Sigmoid colon (tissue), 7 donors: ENCODE results near the gene PSG3. TPM values are rescaled to one million over a fixed set of nuclear protein-coding genes. Genes with fewer than 3 reads are reported as not detected.
A peak's percentile ranks its signal among the peaks of the same experiment; 100 is the strongest.
"Not testable (repeated sequence)": the region's sequence is repeated elsewhere in the genome, so short reads cannot be mapped to it uniquely, and the experiment has no call there.

Experiments used
- DNase-seq: peaks from one replicate; pipeline ENCODE4 v3.0.0-alpha.2; 2019
- H3K27ac ChIP-seq, 4 donors: fragments of 200-600 bp; sonication (generic); one replicate each; pipeline ENCODE4 v1.5.1; 2016 to 2019; ENCODE audit warnings: mild to moderate bottlenecking in 1 of 4
- H3K27me3 ChIP-seq, 3 donors: fragments of 200-600 bp; sonication (generic); one replicate each; pipeline ENCODE4 v1.5.1; 2019; ENCODE audit warnings: mild to moderate bottlenecking in 1 of 3
- H3K36me3 ChIP-seq, 4 donors: fragments of 200-600 bp; sonication (generic); one replicate each; pipeline ENCODE4 v1.5.1; 2016 to 2019
- H3K4me1 ChIP-seq, 4 donors: fragments of 200-600 bp; sonication (generic); one replicate each; pipeline ENCODE4 v1.5.1; 2017 to 2019
- H3K4me3 ChIP-seq, 4 donors: fragments of 200-600 bp; sonication (generic); one replicate each; pipeline ENCODE4 v1.5.1; 2017 to 2019; ENCODE audit warnings: mild to moderate bottlenecking in 2 of 4, moderate library complexity in 1 of 4
- H3K9me3 ChIP-seq, 4 donors: fragments of 200-600 bp in 3 of 4; sonication (generic) in 3 of 4; one replicate each; pipeline versions ENCODE4 v1.5.1 to v1.6.1; 2013 to 2019
- CTCF ChIP-seq, 4 experiments: fragments of 450-650 bp in 3 of 4; fragments of 200-600 bp in 1 of 4; IDR thresholded peaks; one replicate each; pipeline ENCODE4 v1.5.1; 2016 to 2019; ENCODE audit warnings: antibody characterized with exemption in 4 of 4, mild to moderate bottlenecking in 3 of 4, moderate library complexity in 2 of 4
- WGBS, 2 donors: extraction: QIAGEN DNeasy Blood & Tissue Kit; methylation state at CpG; one replicate each; pipeline ENCODE4 v1.1.7; 2013; 5-methylcytosine and 5-hydroxymethylcytosine counted together
- intact Hi-C: fragments of 100-400 bp; cut with DNase I; formaldehyde crosslinking; loops from one replicate; pipeline ENCODE4 v1.15.1; 2023
- polyA plus RNA-seq, 3 donors: library from polyadenylated mRNA; stranded (reverse); fragments of 200-250 nt; gene quantifications; one replicate each; pipeline ENCODE4 v1.2.3, GENCODE V29; 2013
- total RNA-seq, 4 donors: library from RNA; depleted of rRNA; stranded (reverse); fragments of >200 nt; gene quantifications; one replicate each; pipeline ENCODE4 v1.1.0, GENCODE V29; 2016
- donor health status: healthy with polysubstance abuse.
- donor health status: Bipolar disorder and iron deficiency.
- donor health status: healthy.

Gene PSG3
- total RNA-seq (not detected), polyA plus RNA-seq (not detected)

- H3K36me3 ChIP-seq, H3K9me3 ChIP-seq, H3K27ac ChIP-seq, DNase-seq, H3K4me1 ChIP-seq, H3K4me3 ChIP-seq, intact Hi-C loops, H3K27me3 ChIP-seq: not testable (repeated sequence)
- 54 to 65% methylated on average over 4 of the region's 4 CpGs for WGBS, 2 donors
These were observed at the start of gene PSG3 for GRCh38 chr19:42740381-42740780. Gene PSG3, minus strand, starts transcription at chr19:42740481. Its CDS starts 97 bp downstream, at chr19:42740384.

GRCh38 chr19:42788766-42789165 is 48.5 kb upstream of the PSG3 start:
- intact Hi-C loops, H3K4me1 ChIP-seq, H3K9me3 ChIP-seq, H3K27ac ChIP-seq, H3K4me3 ChIP-seq, DNase-seq, H3K27me3 ChIP-seq, H3K36me3 ChIP-seq: not testable (repeated sequence)
- WGBS, 2 donors, result 87 to 91% methylated on average over 2 of the region's 2 CpGs

DNA sequence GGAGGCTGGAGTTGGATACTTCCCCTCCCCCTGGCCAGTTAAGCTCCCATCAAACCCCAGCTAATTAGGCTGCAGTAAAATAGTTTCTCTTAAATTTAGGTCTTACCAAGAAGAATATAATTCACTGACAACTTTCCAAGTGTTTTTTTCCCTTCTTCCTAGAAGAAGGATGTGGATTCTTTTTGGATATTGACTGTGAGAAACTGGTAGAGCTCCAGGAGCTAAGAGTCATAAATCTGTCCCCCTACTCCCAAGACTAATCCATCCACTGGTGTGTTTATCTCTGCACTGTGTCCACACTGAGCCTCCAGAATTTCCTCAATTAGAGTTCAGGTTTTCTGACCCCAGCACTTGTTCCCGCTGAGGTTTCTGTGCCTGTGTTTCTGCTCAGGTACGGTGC is 47.5 kb upstream of the PSG3 start:
- H3K27ac ChIP-seq, H3K4me1 ChIP-seq, H3K9me3 ChIP-seq, H3K4me3 ChIP-seq, H3K36me3 ChIP-seq, DNase-seq, intact Hi-C loops, H3K27me3 ChIP-seq: not testable (repeated sequence)
- 38 to 51% methylated on average over 2 of the region's 2 CpGs for WGBS, 2 donors

DNA sequence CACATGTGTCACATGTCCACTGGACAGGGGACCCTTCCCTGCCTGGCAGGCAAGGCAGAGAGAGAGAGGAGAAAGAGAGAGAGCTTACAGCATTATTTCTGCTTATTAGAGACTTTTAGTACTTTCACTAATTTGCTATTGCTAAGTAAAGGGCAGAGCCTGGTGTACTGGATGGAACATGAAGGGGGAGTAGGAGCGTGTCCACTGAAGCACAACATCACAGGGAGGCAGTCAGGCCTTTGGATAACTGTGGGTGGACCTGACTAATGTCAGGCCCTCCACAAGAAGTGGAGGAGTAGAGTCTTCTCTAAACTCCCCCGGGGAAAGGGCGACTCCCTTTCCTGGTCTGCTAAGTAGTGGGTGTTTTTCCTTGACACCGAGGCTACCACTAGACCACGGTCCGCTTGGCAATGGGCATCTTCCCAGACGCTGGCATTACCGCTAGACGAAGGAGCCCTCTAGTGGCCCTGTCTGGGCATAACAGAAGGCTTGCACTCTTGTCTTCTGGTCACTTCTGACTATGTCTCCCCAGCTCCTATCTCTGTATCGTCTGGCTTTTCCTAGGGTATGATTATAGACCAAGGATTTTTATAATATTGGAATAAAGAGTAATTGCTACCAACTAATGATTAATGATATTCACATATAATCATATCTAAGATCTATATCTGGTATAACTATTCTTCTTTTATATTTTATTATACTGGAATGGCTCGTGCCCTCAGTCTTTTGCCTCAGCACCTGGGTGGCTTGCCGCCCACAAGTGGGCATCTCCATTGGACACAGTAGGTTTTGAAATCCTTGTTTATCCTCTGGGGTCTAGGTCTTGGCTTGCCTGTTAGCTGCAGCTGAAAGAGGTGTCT is 36.7 kb upstream of the PSG3 start:
- H3K27me3 ChIP-seq, H3K4me1 ChIP-seq, H3K36me3 ChIP-seq, H3K9me3 ChIP-seq, intact Hi-C loops, H3K4me3 ChIP-seq, H3K27ac ChIP-seq: not testable (repeated sequence)
- peak; percentile 18 to 78 (median 44) for TF ChIP-seq CTCF (IDR thresholded peaks at IDR 0.05)
- 39 to 42% methylated on average over 12 of the region's 12 CpGs for WGBS, 2 donors
- peak; percentile 70 for DNase-seq

DNA sequence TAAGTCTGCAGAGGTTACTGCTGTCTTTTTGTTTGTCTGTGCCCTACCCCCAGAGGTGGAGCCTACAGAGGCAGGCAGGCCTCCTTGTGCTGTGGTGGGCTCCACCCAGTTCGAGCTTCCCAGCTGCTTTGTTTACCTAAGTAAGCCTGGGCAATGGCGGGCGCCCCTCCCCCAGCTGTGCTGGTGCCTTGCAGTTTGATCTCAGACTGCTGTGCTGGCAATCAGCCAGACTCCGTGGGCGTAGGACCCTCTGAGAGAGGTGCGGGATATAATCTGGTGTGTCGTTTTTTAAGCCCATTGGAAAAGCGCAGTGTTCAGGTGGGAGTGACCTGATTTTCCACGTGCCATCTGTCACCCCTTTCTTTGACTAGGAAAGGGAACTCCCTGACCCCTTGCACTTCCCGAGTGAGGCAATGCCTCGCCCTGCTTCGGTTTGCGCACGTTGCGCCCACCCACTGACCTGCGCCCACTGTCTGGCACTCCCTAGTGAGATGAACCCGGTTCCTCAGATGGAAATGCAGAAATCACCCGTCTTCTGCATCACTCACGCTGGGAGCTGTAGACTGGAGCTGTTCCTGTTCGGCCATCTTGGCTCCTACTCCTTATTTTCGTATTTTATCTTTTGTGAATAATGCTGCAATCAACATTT is 34.4 kb upstream of the PSG3 start:
- WGBS, 2 donors, result 57 to 67% methylated on average over 21 of the region's 21 CpGs
- H3K27me3 ChIP-seq, DNase-seq, H3K4me1 ChIP-seq, H3K9me3 ChIP-seq, H3K27ac ChIP-seq, H3K36me3 ChIP-seq, intact Hi-C loops, H3K4me3 ChIP-seq: not testable (repeated sequence)

- intact Hi-C loops, H3K9me3 ChIP-seq, H3K27ac ChIP-seq, H3K27me3 ChIP-seq, H3K36me3 ChIP-seq, DNase-seq, H3K4me3 ChIP-seq: not testable (repeated sequence)
- TF ChIP-seq CTCF (IDR thresholded peaks at IDR 0.05), result peak in 1 of 4 experiments; percentile 40
- peaks cover 0 to 11% (median 6%) of the 10 kb centered on the region in 4 donors for H3K4me1 ChIP-seq
- WGBS, 2 donors, result 61% methylated on average over 8 of the region's 8 CpGs
These were observed 27.0 kb upstream of the PSG3 start for GRCh38 chr19:42767319-42767718.

GRCh38 chr19:42766871-42767270 is 26.6 kb upstream of the PSG3 start:
- H3K4me3 ChIP-seq, DNase-seq, H3K9me3 ChIP-seq, H3K36me3 ChIP-seq, H3K27me3 ChIP-seq, H3K27ac ChIP-seq, intact Hi-C loops: not testable (repeated sequence)
- WGBS, 2 donors, result 89 to 90% methylated on average over 12 of the region's 12 CpGs
- peaks cover 0 to 14% (median 9%) of the 10 kb centered on the region in 4 donors for H3K4me1 ChIP-seq
